NT2/D1 (cell line): ENCODE results near the gene FCER2.
A peak's percentile ranks its signal among the peaks of the same experiment; 100 is the strongest.
"Not testable (repeated sequence)": the region's sequence is repeated elsewhere in the genome, so short reads cannot be mapped to it uniquely, and the experiment has no call there.

ENCODE experiments used
- DNase-seq: peaks from one replicate; pipeline ENCODE4 v3.0.0-alpha.2; 2011; ENCODE audit warnings: low read depth, low spot score
- H3K27me3 ChIP-seq: 2 replicates; pipeline ENCODE4 v1.6.0; 2011; ENCODE audit warnings: mild to moderate bottlenecking; ENCODE audit not compliant: insufficient read length, insufficient read depth
- H3K36me3 ChIP-seq: 2 replicates; pipeline ENCODE4 v1.6.1; 2011; ENCODE audit warnings: mild to moderate bottlenecking, low read length, mixed read lengths; ENCODE audit not compliant: insufficient read depth, insufficient read length
- H3K4me1 ChIP-seq: 2 replicates; pipeline ENCODE4 v1.5.1; 2011; ENCODE audit not compliant: insufficient read depth, insufficient read length
- H3K4me3 ChIP-seq: 2 replicates; pipeline ENCODE4 v1.5.1; 2011; ENCODE audit warnings: low read depth; ENCODE audit not compliant: insufficient read length
- H3K9ac ChIP-seq: 2 replicates; pipeline ENCODE4 v1.6.0; 2011; ENCODE audit warnings: low read depth; ENCODE audit not compliant: insufficient read length
- H3K9me3 ChIP-seq: 2 replicates; pipeline ENCODE4 v1.5.1; 2011; ENCODE audit warnings: mild to moderate bottlenecking, low read length; ENCODE audit not compliant: insufficient read depth
- SUZ12 ChIP-seq: IDR thresholded peaks from 2 replicates; pipeline ENCODE4 v1.6.1; 2011; ENCODE audit not compliant: insufficient read length, insufficient read depth; ENCODE audit errors: extremely low read depth
- YY1 ChIP-seq: IDR thresholded peaks from 2 replicates; pipeline ENCODE4 v1.6.1; 2011; ENCODE audit not compliant: insufficient read length, insufficient read depth
- ZNF274 ChIP-seq: IDR thresholded peaks from 2 replicates; pipeline ENCODE4 v1.6.1; 2011; ENCODE audit warnings: mild to moderate bottlenecking, low read depth, low read length

The FCER2 gene, protein sequence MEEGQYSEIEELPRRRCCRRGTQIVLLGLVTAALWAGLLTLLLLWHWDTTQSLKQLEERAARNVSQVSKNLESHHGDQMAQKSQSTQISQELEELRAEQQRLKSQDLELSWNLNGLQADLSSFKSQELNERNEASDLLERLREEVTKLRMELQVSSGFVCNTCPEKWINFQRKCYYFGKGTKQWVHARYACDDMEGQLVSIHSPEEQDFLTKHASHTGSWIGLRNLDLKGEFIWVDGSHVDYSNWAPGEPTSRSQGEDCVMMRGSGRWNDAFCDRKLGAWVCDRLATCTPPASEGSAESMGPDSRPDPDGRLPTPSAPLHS

DNA sequence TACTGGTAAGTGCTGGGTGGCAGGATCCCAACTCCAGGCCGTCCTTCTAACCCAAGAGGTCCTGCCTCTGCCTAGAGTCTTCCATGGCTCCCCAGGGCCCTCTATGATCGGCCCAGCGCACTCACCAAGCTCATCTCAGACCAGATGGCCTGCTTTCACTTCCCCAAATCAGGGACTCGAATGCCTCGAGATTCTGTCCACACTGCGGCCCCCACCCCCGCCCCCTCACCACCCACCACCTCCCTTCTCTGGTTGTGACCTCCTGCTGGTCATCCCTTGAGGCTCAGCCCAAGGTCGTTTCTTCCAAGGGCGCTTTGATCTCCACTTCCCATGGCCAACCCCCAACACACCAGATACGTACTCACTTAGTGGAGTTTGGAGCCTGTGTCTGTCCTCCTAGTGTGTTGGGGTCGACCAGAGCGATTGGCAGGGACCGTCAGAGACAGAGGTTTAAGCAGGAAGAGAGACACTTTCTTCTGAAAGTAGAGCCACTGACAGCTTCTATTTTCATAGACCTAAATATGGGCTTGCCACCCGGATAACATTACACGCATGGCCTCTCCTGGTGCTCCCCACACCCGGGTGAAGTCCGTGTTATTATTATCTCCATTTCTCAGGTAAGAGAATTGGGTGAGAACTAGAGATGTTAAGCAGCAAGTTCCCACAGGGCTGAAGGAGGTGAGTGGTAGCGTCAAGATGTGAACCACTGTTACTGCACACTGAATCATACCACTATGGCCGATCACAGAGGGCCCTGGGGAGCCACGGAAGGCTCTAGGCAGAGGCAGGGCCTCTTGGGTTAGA is at the start of gene FCER2:
Gene FCER2 (minus strand): TSS at position 478 of the 804 bp plus-strand sequence. CDS start 2,371 bp downstream, outside the sequence.
- H3K4me3 ChIP-seq = no peak within 1 kb of the TSS
- no peak for DNase-seq
- peaks cover 25% of the 10 kb centered on the region for H3K4me1 ChIP-seq
- TF ChIP-seq YY1 = no peak
- TF ChIP-seq ZNF274 = no peak
- no peak for TF ChIP-seq SUZ12
- H3K9me3 ChIP-seq = no peaks in the 10 kb centered on the region
- H3K36me3 ChIP-seq = no peaks in the 10 kb centered on the region
- H3K27me3 ChIP-seq = peaks cover 19% of the 10 kb centered on the region
- H3K9ac ChIP-seq = no peak within 1 kb of the TSS

DNA sequence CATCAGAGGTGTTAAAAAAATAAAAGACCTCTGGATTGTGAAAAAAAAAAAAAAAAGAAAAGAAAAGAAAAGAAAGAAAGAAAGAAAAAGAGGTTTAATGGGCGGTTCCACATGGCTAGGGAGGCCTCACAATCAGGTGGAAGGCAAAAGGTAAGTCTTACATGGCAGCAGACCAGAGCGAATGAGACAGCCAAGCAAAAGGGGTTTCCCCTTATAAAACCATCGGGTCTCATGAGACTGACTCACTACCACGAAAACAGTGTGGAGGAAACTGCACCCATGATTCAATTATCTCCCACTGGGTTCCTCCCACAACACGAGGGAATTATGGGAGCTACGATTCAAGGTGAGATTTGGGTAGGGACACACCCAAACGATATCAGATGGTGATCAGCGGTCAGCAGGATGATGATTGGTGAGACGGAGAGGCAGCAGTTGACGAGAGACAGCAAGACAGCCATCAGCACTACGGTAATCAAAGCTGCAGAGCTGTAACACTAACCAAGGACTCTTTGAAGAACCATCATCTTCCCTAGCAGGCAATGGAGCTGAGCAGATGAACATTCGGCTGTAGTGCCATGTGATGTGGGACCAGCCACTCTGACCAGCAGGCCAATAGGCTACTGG is 49.3 kb upstream of the FCER2 start:
- no peaks in the 10 kb centered on the region for H3K27me3 ChIP-seq
- H3K9me3 ChIP-seq = peaks cover 3% of the 10 kb centered on the region; the same call in 1 of the 2 replicates
- DNase-seq = no peak
- no peak for TF ChIP-seq ZNF274
- no peak for TF ChIP-seq YY1
- no peak for TF ChIP-seq SUZ12
- H3K9ac ChIP-seq = no peak overlapping the region
- no peaks in the 10 kb centered on the region for H3K4me1 ChIP-seq
- H3K36me3 ChIP-seq = no peaks in the 10 kb centered on the region
- no peak overlapping the region for H3K4me3 ChIP-seq

DNA sequence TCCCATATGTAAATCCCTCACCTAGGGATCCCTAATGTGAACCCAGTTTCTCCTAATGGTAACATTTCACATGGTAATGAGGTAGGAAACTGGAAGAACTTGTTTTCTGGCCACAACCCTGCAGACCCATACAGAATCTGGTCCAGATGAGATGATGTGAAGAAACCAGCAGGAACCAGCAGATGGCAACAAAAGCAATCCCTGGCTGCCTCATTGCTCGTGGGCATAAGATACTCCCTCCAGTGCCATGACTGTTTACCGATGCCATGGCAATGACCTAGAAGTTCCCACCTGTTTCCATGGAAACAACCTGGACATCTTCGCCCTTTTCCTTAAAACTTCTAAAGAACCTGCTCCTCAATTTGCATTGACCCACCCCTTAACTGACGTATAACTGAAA is 46.8 kb upstream of the FCER2 start:
- no peak overlapping the region for H3K4me3 ChIP-seq
- H3K27me3 ChIP-seq = peaks cover 4% of the 10 kb centered on the region
- peak; percentile 16 for DNase-seq
- H3K9me3 ChIP-seq = no peaks in the 10 kb centered on the region
- H3K9ac ChIP-seq = no peak overlapping the region
- H3K36me3 ChIP-seq = no peaks in the 10 kb centered on the region
- TF ChIP-seq ZNF274 (no peak), YY1 (no peak), SUZ12 (no peak)
- H3K4me1 ChIP-seq = no peaks in the 10 kb centered on the region

DNA sequence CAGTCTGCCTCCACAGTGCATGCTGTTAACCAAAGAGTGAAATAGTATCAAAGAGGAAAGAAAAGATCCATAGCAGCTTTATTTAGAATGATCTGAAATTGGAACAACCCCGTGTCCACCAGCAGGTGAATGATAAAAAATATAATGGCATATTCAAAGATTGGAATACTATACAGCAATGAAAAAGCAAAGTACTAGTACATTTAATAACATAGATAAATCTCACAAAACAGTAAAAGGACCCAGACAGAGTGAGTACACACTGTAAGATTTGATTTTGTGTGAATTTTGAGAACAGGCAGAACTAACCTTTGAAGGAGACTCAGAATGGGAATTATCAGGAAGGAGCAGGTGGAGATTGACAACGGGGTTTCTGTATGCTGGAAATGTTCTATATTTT is 46.2 kb upstream of the FCER2 start:
- TF ChIP-seq SUZ12 (no peak), ZNF274 (no peak), YY1 (no peak)
- Histone ChIP-seq H3K27me3 (peaks cover 4% of the 10 kb centered on the region), H3K4me1 (peaks cover 2% of the 10 kb centered on the region), H3K4me3 (no peak overlapping the region), H3K9me3 (no peaks in the 10 kb centered on the region), H3K36me3 (no peaks in the 10 kb centered on the region), H3K9ac (no peak overlapping the region)
- no peak for DNase-seq

DNA sequence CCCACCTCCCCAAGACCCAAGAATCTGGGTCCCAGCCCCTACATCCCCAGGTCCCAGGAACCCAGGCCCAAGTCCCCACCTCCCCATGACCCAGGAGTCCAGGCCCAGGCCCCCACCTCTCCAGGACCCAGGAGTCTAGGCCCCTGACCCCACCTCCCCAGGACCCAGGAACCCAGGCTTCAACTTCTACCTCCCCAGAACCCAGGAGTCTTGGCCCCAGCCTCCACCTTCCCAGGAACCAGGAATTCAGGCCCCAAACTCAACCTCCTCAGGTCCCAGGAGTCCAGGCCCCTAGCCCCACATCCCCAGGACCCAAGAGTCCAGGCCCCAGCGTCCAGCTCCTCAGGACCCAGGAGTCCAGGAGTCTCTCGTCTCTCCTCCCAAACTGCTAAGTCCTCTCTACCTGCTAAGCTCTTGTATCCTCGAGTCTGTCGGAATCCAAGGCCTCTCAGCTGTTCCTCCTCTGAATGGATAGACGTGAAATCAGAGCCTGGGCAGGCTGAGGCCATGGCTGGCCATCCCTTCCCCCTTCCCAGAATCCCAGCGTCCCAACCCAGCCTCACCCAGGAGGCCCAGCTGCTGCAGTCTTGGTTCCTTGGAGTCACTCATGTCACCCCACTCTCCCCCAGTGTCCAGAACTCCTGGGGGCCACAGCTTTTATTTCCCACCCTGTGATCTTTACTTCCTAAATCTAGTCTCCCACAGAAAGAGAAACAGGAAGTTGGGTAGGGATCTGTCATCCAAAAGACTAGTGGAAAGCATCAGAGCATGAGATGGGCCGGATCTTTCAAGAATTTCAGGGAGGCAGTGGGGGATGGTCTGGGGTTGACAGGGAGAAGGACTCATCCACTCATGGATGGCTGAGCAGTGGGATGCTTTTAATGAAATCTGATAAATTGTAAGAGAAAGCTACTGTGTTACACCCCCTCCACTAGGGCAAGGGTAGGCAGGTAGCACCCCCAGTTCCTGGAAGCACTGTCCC is 45.3 kb upstream of the FCER2 start, which contains the start of gene CD209:
Gene CD209 (minus strand): TSS at position 632 of the 982 bp plus-strand sequence. CDS start 23 bp downstream, at position 609.
- Histone ChIP-seq H3K36me3 (no peaks in the 10 kb centered on the region), H3K4me1 (peaks cover 2% of the 10 kb centered on the region), H3K4me3 (no peak within 1 kb of the TSS), H3K9ac (no peak within 1 kb of the TSS), H3K9me3 (no peaks in the 10 kb centered on the region), H3K27me3 (peaks cover 4% of the 10 kb centered on the region)
- no peak for DNase-seq
- TF ChIP-seq YY1 (no peak), ZNF274 (no peak), SUZ12 (no peak)

DNA sequence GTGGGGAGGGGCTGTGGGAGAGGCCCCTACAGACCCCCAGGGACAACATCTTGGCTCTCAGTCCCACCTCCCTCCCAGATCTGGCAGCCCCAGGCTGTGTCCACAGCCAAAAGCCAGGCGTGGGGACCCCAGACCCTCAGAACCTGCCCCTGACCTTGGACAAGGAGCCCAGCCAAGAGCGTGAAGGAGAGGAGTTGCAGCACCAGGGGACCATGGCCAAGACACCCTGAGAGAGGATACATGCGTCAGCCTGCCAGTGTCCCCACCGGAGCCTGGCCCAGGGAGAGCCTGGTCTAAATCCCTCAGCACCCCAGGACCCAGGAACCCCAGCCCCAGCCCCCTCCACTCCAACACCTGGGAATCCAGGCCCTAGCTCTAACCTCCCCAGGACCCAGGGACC is 44.4 kb upstream of the FCER2 start:
- not testable (repeated sequence) for H3K4me3 ChIP-seq, DNase-seq, H3K9me3 ChIP-seq, H3K9ac ChIP-seq, H3K36me3 ChIP-seq, H3K4me1 ChIP-seq, H3K27me3 ChIP-seq
